ENCODE measurements around the gene PTH.

Gene PTH

DNA sequence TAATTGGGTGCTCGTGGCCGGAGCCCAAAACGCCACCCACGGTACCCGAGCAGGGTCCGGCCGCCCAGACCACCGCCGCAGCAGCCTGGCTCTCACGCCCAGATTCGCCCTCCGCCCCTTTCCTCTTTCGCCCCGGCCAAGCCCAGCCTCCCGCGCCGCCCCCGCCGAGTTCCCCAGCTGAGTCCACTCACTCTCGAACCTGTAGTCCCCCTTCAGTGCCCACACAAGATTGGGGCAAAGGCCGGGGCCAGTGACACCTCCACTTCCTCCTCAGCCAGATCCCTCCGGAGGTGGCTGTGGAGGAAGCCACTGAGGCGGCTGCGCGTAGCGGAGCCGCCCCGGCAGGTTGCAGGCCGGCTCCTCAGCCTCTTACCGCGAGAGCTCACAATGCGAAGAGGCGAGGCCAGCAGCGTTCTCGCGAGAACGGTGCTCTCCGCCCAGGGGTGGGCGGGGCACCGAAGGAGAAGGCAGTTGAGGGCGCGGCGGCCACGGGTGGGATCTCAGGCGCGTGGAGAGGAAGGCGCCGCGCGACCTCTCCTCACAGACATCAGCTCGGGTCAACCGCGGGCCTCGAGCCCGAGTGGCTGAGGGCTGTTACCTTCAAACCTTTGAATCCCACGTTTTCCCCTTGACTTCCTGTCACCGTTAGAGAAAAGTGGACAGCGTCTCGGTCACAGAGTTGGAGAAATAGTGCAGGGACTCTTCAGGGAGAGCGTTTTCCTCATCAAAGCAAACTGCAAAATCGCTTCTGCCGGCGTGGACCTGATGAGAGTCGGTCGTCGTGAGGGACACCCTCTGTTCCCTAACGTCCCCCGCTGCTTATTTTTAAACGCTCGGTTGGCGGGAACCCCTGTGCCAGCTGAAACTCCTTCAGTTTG, 32.7 kb downstream of the PTH start, which contains the start of gene BTBD10 (continued):
- TF ChIP-seq SCRT1 (tag by site-specific recombination; IDR thresholded peaks at IDR 0.05; ENCODE audit: borderline replicate concordance) (no peak), RBAK (tag by site-specific recombination; IDR thresholded peaks at IDR 0.05) (no peak), ZNF768 (tag by site-specific recombination; IDR thresholded peaks at IDR 0.05) (no peak), ZFHX2 (tag by site-specific recombination; conservative IDR thresholded peaks at IDR 0.05) (peak; percentile 91), YY2 (tag by site-specific recombination; IDR thresholded peaks at IDR 0.05) (no peak), ZNF610 (tag by site-specific recombination; IDR thresholded peaks at IDR 0.05; ENCODE audit: borderline replicate concordance) (no peak), ZNF16 (tag by site-specific recombination; IDR thresholded peaks at IDR 0.05; ENCODE audit: low read depth) (no peak), ZNF138 (tag by site-specific recombination; IDR thresholded peaks at IDR 0.05; ENCODE audit: borderline replicate concordance) (no peak), KLF7 (tag by site-specific recombination; IDR thresholded peaks at IDR 0.05; ENCODE audit: borderline replicate concordance) (peak; percentile 82; the same call in 1 of the 2 replicates), ZNF585B (tag by site-specific recombination; IDR thresholded peaks at IDR 0.05) (no peak), ZNF529 (tag by site-specific recombination; IDR thresholded peaks at IDR 0.05; ENCODE audit: insufficient replicate concordance) (no peak), ZNF121 (tag by site-specific recombination; IDR thresholded peaks at IDR 0.05) (no peak), TRIM28 (IDR thresholded peaks at IDR 0.05; ENCODE audit: borderline replicate concordance, low read length) (peak; percentile 26; the same call in 1 of the 2 replicates), TCF7L2 (IDR thresholded peaks at IDR 0.05; ENCODE audit: borderline replicate concordance, low read depth, low read length) (no peak), SCRT2 (tag by site-specific recombination; IDR thresholded peaks at IDR 0.05) (no peak), KLF1 (tag by site-specific recombination; IDR thresholded peaks at IDR 0.05) (peak; percentile 77), SP3 (tag by site-specific recombination; IDR thresholded peaks at IDR 0.05) (peak; percentile 90)
- TF ChIP-seq, protein P1, sequence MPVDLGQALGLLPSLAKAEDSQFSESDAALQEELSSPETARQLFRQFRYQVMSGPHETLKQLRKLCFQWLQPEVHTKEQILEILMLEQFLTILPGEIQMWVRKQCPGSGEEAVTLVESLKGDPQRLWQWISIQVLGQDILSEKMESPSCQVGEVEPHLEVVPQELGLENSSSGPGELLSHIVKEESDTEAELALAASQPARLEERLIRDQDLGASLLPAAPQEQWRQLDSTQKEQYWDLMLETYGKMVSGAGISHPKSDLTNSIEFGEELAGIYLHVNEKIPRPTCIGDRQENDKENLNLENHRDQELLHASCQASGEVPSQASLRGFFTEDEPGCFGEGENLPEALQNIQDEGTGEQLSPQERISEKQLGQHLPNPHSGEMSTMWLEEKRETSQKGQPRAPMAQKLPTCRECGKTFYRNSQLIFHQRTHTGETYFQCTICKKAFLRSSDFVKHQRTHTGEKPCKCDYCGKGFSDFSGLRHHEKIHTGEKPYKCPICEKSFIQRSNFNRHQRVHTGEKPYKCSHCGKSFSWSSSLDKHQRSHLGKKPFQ (tag by site-specific recombination; IDR thresholded peaks at IDR 0.05), result no peak
- TF ChIP-seq, protein P2, sequence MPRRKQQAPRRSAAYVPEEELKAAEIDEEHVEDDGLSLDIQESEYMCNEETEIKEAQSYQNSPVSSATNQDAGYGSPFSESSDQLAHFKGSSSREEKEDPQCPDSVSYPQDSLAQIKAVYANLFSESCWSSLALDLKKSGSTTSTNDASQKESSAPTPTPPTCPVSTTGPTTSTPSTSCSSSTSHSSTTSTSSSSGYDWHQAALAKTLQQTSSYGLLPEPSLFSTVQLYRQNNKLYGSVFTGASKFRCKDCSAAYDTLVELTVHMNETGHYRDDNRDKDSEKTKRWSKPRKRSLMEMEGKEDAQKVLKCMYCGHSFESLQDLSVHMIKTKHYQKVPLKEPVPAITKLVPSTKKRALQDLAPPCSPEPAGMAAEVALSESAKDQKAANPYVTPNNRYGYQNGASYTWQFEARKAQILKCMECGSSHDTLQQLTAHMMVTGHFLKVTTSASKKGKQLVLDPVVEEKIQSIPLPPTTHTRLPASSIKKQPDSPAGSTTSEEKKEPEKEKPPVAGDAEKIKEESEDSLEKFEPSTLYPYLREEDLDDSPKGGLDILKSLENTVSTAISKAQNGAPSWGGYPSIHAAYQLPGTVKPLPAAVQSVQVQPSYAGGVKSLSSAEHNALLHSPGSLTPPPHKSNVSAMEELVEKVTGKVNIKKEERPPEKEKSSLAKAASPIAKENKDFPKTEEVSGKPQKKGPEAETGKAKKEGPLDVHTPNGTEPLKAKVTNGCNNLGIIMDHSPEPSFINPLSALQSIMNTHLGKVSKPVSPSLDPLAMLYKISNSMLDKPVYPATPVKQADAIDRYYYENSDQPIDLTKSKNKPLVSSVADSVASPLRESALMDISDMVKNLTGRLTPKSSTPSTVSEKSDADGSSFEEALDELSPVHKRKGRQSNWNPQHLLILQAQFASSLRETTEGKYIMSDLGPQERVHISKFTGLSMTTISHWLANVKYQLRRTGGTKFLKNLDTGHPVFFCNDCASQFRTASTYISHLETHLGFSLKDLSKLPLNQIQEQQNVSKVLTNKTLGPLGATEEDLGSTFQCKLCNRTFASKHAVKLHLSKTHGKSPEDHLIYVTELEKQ (tag by site-specific recombination; IDR thresholded peaks at IDR 0.05; ENCODE audit: borderline replicate concordance), result no peak
- TF ChIP-seq, protein P3, sequence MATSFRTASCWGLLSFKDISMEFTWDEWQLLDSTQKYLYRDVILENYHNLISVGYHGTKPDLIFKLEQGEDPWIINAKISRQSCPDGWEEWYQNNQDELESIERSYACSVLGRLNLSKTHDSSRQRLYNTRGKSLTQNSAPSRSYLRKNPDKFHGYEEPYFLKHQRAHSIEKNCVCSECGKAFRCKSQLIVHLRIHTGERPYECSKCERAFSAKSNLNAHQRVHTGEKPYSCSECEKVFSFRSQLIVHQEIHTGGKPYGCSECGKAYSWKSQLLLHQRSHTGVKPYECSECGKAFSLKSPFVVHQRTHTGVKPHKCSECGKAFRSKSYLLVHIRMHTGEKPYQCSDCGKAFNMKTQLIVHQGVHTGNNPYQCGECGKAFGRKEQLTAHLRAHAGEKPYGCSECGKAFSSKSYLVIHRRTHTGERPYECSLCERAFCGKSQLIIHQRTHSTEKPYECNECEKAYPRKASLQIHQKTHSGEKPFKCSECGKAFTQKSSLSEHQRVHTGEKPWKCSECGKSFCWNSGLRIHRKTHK (tag by site-specific recombination; IDR thresholded peaks at IDR 0.05), result no peak
- TF ChIP-seq, protein P4, sequence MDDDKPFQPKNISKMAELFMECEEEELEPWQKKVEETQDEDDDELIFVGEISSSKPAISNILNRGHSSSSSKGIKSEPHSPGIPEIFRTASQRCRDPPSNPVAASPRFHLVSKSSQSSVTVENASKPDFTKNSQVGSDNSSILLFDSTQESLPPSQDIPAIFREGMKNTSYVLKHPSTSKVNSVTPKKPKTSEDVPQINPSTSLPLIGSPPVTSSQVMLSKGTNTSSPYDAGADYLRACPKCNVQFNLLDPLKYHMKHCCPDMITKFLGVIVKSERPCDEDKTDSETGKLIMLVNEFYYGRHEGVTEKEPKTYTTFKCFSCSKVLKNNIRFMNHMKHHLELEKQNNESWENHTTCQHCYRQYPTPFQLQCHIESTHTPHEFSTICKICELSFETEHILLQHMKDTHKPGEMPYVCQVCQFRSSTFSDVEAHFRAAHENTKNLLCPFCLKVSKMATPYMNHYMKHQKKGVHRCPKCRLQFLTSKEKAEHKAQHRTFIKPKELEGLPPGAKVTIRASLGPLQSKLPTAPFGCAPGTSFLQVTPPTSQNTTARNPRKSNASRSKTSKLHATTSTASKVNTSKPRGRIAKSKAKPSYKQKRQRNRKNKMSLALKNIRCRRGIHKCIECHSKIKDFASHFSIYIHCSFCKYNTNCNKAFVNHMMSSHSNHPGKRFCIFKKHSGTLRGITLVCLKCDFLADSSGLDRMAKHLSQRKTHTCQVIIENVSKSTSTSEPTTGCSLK (tag by site-specific recombination; IDR thresholded peaks at IDR 0.05), result no peak
- TF ChIP-seq, protein P5, sequence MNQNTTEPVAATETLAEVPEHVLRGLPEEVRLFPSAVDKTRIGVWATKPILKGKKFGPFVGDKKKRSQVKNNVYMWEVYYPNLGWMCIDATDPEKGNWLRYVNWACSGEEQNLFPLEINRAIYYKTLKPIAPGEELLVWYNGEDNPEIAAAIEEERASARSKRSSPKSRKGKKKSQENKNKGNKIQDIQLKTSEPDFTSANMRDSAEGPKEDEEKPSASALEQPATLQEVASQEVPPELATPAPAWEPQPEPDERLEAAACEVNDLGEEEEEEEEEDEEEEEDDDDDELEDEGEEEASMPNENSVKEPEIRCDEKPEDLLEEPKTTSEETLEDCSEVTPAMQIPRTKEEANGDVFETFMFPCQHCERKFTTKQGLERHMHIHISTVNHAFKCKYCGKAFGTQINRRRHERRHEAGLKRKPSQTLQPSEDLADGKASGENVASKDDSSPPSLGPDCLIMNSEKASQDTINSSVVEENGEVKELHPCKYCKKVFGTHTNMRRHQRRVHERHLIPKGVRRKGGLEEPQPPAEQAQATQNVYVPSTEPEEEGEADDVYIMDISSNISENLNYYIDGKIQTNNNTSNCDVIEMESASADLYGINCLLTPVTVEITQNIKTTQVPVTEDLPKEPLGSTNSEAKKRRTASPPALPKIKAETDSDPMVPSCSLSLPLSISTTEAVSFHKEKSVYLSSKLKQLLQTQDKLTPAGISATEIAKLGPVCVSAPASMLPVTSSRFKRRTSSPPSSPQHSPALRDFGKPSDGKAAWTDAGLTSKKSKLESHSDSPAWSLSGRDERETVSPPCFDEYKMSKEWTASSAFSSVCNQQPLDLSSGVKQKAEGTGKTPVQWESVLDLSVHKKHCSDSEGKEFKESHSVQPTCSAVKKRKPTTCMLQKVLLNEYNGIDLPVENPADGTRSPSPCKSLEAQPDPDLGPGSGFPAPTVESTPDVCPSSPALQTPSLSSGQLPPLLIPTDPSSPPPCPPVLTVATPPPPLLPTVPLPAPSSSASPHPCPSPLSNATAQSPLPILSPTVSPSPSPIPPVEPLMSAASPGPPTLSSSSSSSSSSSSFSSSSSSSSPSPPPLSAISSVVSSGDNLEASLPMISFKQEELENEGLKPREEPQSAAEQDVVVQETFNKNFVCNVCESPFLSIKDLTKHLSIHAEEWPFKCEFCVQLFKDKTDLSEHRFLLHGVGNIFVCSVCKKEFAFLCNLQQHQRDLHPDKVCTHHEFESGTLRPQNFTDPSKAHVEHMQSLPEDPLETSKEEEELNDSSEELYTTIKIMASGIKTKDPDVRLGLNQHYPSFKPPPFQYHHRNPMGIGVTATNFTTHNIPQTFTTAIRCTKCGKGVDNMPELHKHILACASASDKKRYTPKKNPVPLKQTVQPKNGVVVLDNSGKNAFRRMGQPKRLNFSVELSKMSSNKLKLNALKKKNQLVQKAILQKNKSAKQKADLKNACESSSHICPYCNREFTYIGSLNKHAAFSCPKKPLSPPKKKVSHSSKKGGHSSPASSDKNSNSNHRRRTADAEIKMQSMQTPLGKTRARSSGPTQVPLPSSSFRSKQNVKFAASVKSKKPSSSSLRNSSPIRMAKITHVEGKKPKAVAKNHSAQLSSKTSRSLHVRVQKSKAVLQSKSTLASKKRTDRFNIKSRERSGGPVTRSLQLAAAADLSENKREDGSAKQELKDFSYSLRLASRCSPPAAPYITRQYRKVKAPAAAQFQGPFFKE (tag by site-specific recombination; IDR thresholded peaks at IDR 0.05; ENCODE audit: borderline replicate concordance), result no peak

Data from HEK293 (cell line).